GM18951 (cell line): ENCODE measurements around the gene HNMT.

Experiments used
- POLR2A ChIP-seq: IDR thresholded peaks from 4 replicates; pipeline ENCODE4 v1.6.1; 2011; ENCODE audit warnings: mild to moderate bottlenecking; ENCODE audit not compliant: insufficient read length, insufficient read depth; ENCODE audit errors: extremely low read depth
- in situ Hi-C: fragments of 300-500 bp; cut with MboI; formaldehyde crosslinking; loops from one replicate; pipeline ENCODE4 v1.12.0; 2022; ENCODE audit warnings: low sequenced_read_pairs, mixed read lengths, inconsistent platforms; ENCODE audit not compliant: unreplicated experiment

The HNMT gene

GRCh38 chr2:137997733-137998132 is 33.5 kb downstream of the HNMT start:
- in situ Hi-C loops = no loop called here

GRCh38 chr2:137998503-137998902 is 34.2 kb downstream of the HNMT start:
- in situ Hi-C loops = no loop called here
- no peak for TF ChIP-seq POLR2A

More at GRCh38 chr2:137997733-137998132, 33.5 kb downstream of the HNMT start:
- no peak for TF ChIP-seq POLR2A

- TF ChIP-seq POLR2A = no peak
- in situ Hi-C loops = no loop called here
These were observed 35.0 kb downstream of the HNMT start for GRCh38 chr2:137999273-137999672.

- in situ Hi-C loops = no loop called here
- no peak for TF ChIP-seq POLR2A
These were observed 35.7 kb downstream of the HNMT start for GRCh38 chr2:138000009-138000408.

- TF ChIP-seq POLR2A = no peak
- in situ Hi-C loops = no loop called here
These were observed 36.5 kb downstream of the HNMT start for GRCh38 chr2:138000796-138001195.

GRCh38 chr2:138003411-138003810 is 39.1 kb downstream of the HNMT start:
- in situ Hi-C loops = no loop called here

GRCh38 chr2:138007431-138007830 is 43.2 kb downstream of the HNMT start:
- no peak for TF ChIP-seq POLR2A
- in situ Hi-C loops = no loop called here

More at GRCh38 chr2:138003411-138003810, 39.1 kb downstream of the HNMT start:
- no peak for TF ChIP-seq POLR2A

GRCh38 chr2:138009622-138010021 is 45.3 kb downstream of the HNMT start:
- in situ Hi-C loops = no loop called here
- no peak for TF ChIP-seq POLR2A

GRCh38 chr2:138010890-138011289 is 46.6 kb downstream of the HNMT start:
- no peak for TF ChIP-seq POLR2A
- in situ Hi-C loops = no loop called here

- in situ Hi-C loops = no loop called here
These were observed 47.8 kb downstream of the HNMT start for GRCh38 chr2:138012082-138012481.

GRCh38 chr2:138012968-138013367 is 48.7 kb downstream of the HNMT start:
- no peak for TF ChIP-seq POLR2A
- in situ Hi-C loops = no loop called here

More at GRCh38 chr2:138012082-138012481, 47.8 kb downstream of the HNMT start:
- TF ChIP-seq POLR2A = no peak

- in situ Hi-C loops = no loop called here
- no peak for TF ChIP-seq POLR2A
These were observed 49.4 kb downstream of the HNMT start for GRCh38 chr2:138013639-138014038.

- in situ Hi-C loops = no loop called here
- TF ChIP-seq POLR2A = no peak
These were observed 51.2 kb downstream of the HNMT start for GRCh38 chr2:138015494-138015893.

- TF ChIP-seq POLR2A = no peak
- in situ Hi-C loops = no loop called here
These were observed 52.2 kb downstream of the HNMT start for GRCh38 chr2:138016351-138017087.
